Stimulated activated CD4-positive, alpha-beta T cell treated with anti-CD3 and anti-CD28 coated beads, TNF-alpha, amount 100 ng/mL, for 24 hours (primary cell): ENCODE data around the gene RAB41.
"Not testable (repeated sequence)": the region's sequence is repeated elsewhere in the genome, so short reads cannot be mapped to it uniquely, and the experiment has no call there.

Source experiments
- DNase-seq, 3 experiments: peaks; one replicate each; pipeline ENCODE4 v3.0.0-alpha.2; 2020; ENCODE audit warnings: low read depth in 3 of 3

Gene RAB41

GRCh38 chrX:70281951-70282350, at the start of gene RAB41:
TSS of gene RAB41 (plus strand) at chrX:70282172. CDS start at chrX:70282218, 46 bp downstream.
- DNase-seq, result no peak

DNA sequence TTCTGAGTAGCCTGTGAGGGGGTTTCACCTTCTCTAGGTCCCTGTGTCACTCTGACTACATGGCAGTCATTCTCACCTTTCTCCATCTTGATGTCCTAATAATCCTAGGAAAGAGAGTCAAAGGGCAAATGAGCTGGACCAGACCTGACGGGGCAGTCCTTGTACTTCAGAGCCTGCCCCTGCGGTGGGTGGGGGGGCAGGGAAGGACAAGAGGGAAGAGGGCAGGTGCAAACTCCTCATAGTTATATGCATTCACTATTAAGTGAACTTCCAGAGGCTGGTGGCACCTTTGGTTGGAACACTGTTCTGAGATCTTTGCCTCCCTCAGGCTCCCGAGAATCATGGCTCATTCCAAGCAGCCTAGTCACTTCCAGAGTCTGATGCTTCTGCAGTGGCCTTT, 47.6 kb upstream of the RAB41 start, which contains the start of gene AWAT1:
AWAT1 (plus strand) TSS at position 301 of the 400 bp plus-strand sequence; CDS start at position 342, 41 bp downstream.
- no peak for DNase-seq

DNA sequence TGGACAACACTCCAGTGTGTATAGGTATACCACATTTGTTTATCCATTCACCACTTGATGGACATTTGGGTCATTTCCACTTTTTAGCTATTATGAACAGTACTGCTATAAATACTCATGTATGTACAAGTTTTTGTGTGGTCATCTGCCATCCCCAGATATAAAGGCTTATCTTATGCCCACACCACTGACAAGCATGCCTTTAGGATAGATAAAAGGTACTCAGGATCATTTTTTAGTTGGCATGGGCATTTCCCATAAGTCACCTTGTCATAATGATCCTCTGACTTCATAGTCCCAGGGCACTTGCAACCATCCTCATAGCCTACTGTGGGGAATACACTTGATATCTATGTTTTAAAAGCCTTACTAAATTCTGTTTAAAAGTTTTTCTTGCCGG, 41.2 kb upstream of the RAB41 start:
- DNase-seq, result no peak

DNA sequence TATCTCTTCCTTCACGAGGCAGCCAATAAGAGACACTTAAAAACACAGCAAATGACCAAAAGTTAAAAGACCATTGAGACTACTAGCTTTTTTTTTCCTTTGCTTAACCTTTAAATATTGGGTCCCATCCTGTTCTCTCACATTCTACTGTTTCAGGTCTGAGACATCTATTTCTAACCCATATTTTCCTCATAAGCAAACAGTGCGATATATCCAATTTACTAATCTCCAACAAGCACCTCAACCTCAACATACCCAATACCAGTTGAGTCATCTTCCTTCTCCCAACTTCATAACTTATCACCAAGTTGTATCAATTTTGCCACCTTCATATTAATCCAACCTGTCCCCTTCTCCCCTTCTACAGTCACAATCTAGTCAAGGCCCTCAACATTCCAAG, 40.5 kb upstream of the RAB41 start:
- DNase-seq, result no peak

DNA sequence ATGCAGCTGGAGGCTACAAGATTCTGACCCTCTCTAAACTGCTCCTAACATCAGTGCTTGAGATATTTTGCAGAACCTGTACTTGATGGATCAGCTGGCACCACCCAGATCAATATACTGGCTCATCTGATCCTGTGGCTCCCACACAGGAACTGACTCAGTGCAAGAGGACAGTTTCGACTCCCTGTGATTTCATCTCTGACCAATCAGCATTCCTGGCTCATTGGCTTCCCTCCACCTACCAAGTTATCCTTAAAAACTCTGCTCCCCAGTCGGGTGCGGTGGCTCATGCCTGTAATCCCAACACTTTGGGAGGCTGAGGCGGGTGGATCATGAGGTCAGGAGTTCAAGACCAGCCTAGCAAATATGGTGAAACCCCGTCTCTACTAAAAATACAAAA, 38.4 kb upstream of the RAB41 start:
- DNase-seq, result not testable (repeated sequence)

DNA sequence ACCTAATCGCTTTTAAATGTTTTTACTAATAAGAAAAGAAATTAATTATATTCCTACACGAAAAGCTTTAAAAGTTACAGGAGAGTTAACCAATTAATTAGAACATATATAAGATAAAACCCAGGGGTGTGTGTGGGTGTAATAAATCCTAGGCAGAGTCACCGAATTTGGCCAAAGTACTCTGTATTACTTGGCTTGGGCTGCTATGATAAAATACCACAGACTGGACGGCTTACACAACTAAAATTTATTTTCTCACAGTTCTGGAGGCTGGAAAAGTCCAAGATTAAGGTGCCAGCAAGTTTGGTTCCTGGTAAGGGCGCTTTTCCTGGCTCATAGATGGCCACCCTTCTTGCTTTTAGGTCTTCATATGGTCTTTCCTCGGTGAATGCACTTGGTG, 37.1 kb upstream of the RAB41 start:
- no peak for DNase-seq

DNA sequence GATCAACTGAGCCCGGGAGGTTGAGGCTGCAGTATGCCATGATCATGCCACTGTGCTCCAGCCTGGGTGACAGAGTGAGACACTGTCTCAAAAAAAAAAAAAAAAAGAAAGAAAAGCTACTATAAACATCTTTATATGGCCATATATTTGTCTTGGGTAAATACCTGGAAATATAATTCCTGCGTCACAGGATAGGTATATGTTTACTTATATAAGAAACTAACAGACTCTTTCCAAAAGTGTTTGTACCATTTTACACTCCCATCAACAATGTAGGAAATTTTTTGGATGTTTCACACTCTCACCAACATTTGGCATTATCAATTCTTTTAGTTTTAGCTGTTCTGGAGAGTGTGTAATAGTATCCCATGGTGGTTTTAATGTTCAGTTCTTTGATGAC, 34.7 kb upstream of the RAB41 start:
- DNase-seq, result no peak

DNA sequence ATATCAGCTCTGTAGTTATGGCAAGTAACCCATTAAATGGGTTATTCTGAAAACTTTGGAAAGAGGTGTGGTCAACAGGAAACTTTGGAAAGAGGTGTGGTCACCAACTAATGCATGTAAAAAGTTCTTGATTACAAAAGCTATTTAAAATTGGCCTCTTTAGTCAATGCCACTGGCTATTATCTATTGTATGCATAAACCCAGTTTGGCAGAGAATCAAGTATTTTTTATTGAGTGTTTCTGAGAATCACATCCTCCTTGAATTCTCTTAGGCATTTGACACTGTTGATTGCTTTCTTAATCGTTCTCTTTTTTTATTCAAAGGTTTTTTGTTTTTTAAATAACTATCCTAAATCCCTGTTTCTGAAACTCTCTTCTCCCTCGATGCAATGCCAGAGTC, 29.5 kb upstream of the RAB41 start:
- DNase-seq, result no peak

DNA sequence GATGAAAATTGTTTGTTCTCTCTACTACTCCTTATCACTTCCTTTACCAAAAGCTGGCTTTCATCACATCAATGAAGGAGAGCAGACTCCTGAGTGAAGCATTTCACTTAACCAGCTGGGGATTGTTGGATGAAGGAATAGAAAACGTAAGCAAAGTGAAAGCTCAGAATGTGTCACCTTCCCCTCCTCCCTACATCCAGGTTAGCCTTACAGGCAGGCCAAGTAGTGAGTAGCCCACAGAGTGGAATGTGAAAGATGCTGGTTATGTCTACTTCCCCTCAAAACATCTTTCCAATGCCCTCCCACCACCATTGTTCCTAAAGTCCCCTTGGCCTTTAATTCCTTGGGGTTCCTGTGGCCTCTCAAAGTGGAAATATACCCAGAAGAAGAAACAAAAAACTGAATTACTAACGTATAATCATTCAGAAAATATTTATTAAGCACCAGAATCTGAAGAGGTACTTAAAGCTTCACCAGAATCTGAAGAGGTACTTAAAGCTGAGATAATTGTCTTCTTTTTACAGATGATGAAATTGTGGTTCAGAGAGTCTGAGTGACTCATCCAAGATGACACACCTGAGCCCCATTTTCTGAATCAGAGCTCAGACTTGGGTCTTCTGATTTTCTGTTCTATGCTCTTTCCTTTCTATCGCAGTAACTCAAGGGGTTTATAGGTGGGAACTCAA, 28.5 kb upstream of the RAB41 start:
- DNase-seq, result no peak

GRCh38 chrX:70254063-70254400, 27.9 kb upstream of the RAB41 start:
- DNase-seq, result no peak

DNA sequence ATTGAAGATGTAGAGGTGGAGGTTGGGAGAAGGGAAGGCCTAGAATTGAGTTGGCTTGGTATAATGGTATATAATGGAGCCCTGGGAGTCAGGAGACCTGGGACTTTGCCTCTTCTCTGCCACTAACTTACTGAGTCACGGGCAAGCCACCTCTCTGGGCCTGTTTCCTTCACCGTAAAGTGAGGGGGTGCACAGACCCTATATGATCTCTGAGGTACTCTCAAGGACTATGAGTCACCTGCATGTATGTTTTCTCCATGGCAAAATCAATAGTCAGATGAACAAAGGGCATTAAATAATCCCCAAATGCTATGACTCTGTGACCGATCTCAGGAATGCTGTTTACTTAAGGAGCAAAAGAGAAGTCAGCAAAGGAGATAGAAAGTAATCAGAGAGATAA, 27.1 kb upstream of the RAB41 start:
- DNase-seq, result no peak

GRCh38 chrX:70255452-70255851, 26.5 kb upstream of the RAB41 start:
- no peak for DNase-seq

DNA sequence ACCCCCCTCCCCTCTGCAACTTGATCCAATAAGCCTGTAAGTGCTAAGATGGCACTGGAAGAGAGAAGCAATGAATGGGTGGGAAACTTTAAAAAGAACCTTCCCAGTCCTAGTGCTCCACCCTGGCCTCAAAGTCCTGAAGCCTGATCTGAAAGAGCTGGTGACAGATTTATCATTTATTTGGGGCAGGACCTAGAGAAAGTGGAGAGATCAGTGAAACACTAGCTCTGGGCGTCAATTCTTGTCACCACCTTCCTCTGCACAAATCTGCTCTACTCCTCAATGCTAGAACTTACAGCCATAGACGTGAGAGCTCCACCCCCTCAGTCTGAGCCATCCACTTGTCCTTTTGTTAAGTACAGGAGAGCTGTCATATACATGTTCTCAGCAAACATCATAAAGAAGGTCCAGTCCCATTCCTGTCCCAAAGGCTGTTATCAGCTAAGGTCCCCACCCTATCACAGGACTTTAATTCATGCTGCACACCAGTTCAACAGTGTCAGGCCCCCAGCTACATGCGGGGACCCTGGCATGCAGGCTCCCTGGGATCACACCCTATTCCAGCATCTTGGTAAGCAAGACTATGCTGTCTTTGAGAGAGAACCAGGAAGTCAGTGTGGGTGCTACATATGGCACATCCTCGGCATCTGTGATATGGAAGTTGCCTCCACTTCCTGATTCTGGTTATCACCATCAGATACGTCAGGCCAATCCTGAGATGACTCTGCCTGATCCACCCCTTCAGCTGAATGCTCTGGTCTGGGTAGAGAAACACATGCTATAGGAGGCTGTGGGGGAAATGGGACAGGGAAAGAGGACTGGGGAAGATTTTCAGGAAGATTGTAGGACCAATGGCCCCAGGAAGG, 24.3 kb upstream of the RAB41 start:
- DNase-seq, result no peak

DNA sequence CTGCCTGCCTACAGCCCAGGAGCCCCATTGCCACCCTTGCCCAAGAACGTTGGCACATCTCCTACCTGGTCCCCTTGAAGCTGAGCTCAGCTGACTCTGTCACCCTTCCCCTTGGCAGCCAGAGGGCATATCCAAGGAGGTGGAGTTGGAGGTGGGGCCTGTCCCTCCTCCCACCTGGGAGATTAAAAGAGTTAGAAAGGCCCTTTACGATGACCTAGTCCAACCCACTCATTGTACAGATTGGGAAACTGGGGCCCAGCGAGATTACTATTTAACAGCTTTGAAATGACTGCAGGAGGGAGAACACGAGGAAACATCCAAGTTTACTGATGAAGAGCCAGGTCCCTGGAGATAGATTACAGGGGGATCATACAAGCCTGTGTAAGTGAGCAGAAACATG, 21.9 kb upstream of the RAB41 start, which contains the start of gene P2RY4:
P2RY4 (minus strand) TSS at position 101 of the 400 bp plus-strand sequence. CDS start 580 bp downstream, outside the sequence.
- no peak for DNase-seq

GRCh38 chrX:70262952-70263567, 18.9 kb upstream of the RAB41 start:
- peak in 2 of 3 experiments; percentile 1 to 19 for DNase-seq

DNA sequence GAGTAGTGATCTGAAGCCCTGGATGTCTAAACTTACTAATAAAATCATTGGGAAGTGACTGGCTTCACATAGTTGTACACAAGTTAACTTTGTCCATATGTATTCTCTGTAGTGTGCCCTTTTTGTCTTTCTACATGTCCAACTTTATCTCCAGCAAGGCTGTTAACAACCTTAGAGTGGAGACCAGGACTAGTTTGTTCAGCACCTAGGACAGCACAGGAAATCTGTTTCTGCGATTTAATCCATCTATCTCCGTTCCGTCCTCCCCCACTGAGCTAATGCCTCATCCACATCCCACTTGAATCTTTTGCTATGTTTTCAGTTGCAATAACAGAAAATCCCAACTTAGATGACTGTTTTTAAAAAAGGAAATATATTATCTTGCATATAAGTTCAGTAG, 17.2 kb upstream of the RAB41 start:
- DNase-seq, result no peak

GRCh38 chrX:70268034-70268433, 13.9 kb upstream of the RAB41 start, which contains the start of gene ARR3:
TSS of gene ARR3 (plus strand) at chrX:70268334. CDS start at chrX:70269386, 1,052 bp downstream.
- DNase-seq, result no peak

DNA sequence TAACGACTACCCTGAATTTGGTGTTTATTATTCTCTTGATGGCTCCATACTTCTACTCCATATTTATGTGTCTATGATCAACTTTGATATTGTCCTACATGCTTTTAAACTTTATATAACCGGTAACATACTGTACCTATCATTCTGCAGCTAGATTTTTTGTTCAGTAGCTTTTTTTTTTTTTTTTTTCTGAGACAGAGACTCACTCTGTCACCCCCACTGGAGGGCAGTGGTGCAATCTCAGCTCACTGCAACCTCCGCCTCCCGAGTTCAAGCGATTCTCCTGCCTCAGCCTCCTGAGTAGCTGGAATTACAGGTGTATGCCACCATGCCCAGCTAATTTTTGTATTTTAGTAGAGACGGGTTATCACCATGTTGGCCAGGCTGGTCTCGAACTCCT, 7.9 kb upstream of the RAB41 start:
- not testable (repeated sequence) for DNase-seq

DNA sequence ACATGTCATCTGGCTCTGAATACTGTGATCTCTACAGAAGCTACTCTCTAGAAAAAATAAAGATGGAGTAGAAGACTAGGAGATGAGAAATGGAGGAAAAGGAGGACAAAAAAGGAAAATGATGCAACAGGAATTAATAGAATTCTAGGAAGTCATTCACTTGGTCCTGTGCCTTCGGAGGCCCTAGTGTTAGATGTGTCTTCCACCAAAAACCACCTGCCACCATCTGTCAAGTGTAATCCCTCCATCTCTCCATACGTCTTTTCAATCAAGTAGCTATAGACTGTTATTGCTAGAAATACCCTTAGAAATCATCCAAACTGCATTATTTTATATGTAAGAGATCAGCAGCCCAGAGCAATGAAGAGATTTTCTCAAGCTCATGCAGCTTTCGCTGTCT, 2.9 kb upstream of the RAB41 start:
- no peak for DNase-seq

- no peak for DNase-seq
Measured at GRCh38 chrX:70280573-70280972, 1.4 kb upstream of the RAB41 start.

GRCh38 chrX:70289168-70289792, 7.3 kb downstream of the RAB41 start:
- no peak for DNase-seq
